Peyer's patch (tissue), 4 donors: ENCODE measurements around the gene L3MBTL4. TPM values are rescaled to one million over a fixed set of nuclear protein-coding genes. Genes with fewer than 3 reads are reported as not detected.

Source experiments
- DNase-seq, 3 donors: peaks; one replicate each; pipeline ENCODE4 v3.0.0-alpha.2; 2017 to 2019
- H3K27ac ChIP-seq, 4 donors: fragments of 200-600 bp; sonication (generic); one replicate each; pipeline ENCODE4 v1.5.1; 2016 to 2019
- H3K27me3 ChIP-seq, 2 donors: fragments of 200-600 bp; sonication (generic); one replicate each; pipeline ENCODE4 v1.5.1; 2019
- H3K36me3 ChIP-seq, 3 donors: fragments of 200-600 bp; sonication (generic); one replicate each; pipeline ENCODE4 v1.5.1; 2016 to 2019
- H3K4me1 ChIP-seq, 4 donors: fragments of 200-600 bp; sonication (generic); one replicate each; pipeline ENCODE4 v1.5.1; 2016 to 2019
- H3K4me3 ChIP-seq, 4 donors: fragments of 200-600 bp; sonication (generic); 1 replicate in 3 of 4; 2 replicates in 1 of 4; pipeline ENCODE4 v1.5.1; 2016 to 2019; ENCODE audit warnings: mild to moderate bottlenecking in 1 of 4
- H3K9me3 ChIP-seq, 4 donors: fragments of 200-600 bp; sonication (generic); one replicate each; pipeline ENCODE4 v1.5.1; 2016 to 2019; ENCODE audit warnings: mild to moderate bottlenecking in 1 of 4
- POLR2A ChIP-seq, 2 donors: fragments of 450-650 bp; IDR thresholded peaks; one replicate each; pipeline ENCODE4 v1.5.1; 2017; ENCODE audit warnings: antibody characterized with exemption in 2 of 2, mild to moderate bottlenecking in 2 of 2, moderate library complexity in 2 of 2
- total RNA-seq, 4 donors: library from RNA; depleted of rRNA; stranded (reverse); fragments of >200 nt; gene quantifications; one replicate each; pipeline ENCODE4 v1.1.0, GENCODE V29; 2016
- TF ChIP-seq, protein P1 (sequence below), 6 experiments: fragments of 450-650 bp in 4 of 6; fragments of 200-600 bp in 2 of 6; sonication (generic) in 1 of 6; IDR thresholded peaks; one replicate each; pipeline ENCODE4 v1.5.1; 2017 to 2019; ENCODE audit warnings: antibody characterized with exemption in 6 of 6, mild to moderate bottlenecking in 3 of 6, moderate library complexity in 1 of 6

Gene L3MBTL4
- total RNA-seq, 4 donors from 2014 or later, result 6.5 to 25.6 (median 13.7) TPM

DNA sequence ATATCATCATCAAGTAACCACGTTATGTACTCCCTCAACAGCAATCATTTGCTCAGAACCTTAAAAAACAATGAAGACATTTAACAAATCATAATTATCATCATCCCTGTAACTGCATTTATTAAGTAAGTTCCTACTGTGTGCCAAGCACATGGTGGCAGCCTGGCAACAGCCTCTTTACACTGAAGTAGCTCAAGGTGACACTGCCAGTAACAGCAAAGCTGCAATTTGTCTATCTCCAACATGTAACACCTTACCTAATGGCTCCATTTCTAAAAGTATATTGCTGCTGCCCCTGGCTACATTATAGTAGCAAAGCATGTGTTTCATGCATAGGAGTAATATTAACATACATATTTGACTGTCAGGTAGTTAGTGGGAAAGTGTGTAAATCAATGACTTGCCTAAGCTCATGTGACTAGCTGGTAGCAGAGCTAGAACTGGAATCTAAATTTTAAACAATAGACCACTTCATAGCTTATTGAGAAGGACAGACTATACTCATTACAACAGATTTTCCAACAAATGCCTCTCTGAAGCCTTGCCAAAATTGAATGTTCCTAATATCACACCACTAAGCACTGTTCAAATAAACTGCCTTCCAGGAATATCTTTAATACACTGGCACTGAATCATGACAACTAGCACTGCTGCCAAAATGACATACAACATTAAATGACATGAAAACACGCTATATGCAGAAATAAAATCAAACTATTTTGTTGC, 86.7 kb downstream of the L3MBTL4 start:
- Histone ChIP-seq H3K9me3 (peaks cover 0 to 12% (median 5%) of the 10 kb centered on the region in 4 donors), H3K4me1 (no peaks in the 10 kb centered on the region), H3K4me3 (no peak overlapping the region), H3K36me3 (no peaks in the 10 kb centered on the region), H3K27me3 (no peaks in the 10 kb centered on the region), H3K27ac (no peak overlapping the region)
- TF ChIP-seq, protein P1, sequence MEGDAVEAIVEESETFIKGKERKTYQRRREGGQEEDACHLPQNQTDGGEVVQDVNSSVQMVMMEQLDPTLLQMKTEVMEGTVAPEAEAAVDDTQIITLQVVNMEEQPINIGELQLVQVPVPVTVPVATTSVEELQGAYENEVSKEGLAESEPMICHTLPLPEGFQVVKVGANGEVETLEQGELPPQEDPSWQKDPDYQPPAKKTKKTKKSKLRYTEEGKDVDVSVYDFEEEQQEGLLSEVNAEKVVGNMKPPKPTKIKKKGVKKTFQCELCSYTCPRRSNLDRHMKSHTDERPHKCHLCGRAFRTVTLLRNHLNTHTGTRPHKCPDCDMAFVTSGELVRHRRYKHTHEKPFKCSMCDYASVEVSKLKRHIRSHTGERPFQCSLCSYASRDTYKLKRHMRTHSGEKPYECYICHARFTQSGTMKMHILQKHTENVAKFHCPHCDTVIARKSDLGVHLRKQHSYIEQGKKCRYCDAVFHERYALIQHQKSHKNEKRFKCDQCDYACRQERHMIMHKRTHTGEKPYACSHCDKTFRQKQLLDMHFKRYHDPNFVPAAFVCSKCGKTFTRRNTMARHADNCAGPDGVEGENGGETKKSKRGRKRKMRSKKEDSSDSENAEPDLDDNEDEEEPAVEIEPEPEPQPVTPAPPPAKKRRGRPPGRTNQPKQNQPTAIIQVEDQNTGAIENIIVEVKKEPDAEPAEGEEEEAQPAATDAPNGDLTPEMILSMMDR (IDR thresholded peaks at IDR 0.05), result no peak
- no peak for TF ChIP-seq POLR2A (IDR thresholded peaks at IDR 0.05)
- DNase-seq, result no peak

DNA sequence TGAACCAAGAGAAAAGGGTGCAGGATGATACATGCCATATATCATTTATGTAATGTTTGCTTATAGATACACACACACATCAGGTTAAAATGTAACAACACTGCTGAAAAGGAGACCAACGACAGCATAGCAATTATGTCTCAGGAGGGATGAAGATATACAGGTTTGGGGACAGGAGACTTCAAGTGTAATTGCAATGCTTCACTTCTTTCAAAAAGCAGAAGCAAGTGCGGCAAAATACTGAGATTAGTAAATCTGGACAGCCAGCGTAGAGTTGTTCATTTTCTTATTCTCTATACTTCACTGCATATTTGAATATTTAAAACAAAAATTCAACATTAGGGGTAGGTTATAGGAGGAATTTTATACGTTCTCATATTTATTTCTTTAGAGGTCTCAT, 87.2 kb downstream of the L3MBTL4 start:
- no peak for DNase-seq
- Histone ChIP-seq H3K36me3 (no peaks in the 10 kb centered on the region), H3K9me3 (peaks cover 0 to 12% (median 5%) of the 10 kb centered on the region in 4 donors), H3K4me1 (no peaks in the 10 kb centered on the region), H3K27ac (no peak overlapping the region), H3K27me3 (no peaks in the 10 kb centered on the region), H3K4me3 (no peak overlapping the region)
- TF ChIP-seq POLR2A (IDR thresholded peaks at IDR 0.05), result no peak
- TF ChIP-seq, protein P1 (IDR thresholded peaks at IDR 0.05), result no peak

DNA sequence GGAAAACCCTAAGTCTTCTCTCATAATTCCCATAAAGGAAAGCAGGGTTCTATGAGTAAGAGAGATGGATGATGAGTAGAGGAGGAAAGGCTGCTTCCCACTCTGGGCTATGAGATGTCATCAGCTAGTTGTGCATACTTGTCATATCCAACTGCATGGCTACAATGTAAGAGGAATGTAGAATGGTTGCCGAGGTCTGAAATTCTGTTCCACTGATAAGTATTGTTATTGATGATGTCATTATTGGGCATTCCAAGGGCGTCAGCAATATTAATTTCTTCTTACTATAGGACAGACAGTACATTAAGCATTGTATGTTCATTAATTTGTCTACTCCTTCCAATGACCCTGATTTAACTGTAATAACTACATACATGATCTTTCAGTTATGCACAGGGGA, 88.1 kb downstream of the L3MBTL4 start:
- no peaks in the 10 kb centered on the region for H3K27me3 ChIP-seq

DNA sequence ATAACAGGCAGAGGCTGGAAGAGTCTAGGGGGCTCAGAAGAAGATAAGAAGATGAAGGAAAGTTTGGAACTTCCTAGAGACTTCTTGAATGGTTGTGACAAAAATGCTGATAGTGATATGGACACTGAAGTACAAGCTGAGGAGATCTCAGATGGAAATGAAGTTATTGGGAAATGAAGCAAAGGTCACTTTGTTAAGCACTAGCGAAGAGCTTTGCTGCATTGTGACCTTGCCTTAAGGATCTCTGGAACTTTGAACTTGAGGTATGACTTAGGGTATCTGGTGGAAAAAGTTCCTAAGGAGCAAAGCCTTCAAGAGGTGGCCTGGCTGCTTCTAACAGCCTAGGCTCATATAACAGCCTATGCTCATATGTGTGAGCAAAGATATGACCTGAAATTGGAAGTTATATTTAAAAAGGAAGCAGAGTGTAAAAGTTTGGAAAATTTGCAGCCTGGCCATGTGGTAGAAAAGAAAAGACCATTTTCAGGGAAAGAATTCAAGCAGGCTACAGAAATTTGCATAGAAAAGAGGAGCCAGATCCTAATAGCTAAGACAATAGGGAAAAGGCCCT, 91.3 kb downstream of the L3MBTL4 start:
- Histone ChIP-seq H3K4me3 (no peak overlapping the region), H3K9me3 (peaks cover 0 to 12% (median 5%) of the 10 kb centered on the region in 4 donors), H3K27me3 (no peaks in the 10 kb centered on the region), H3K36me3 (no peaks in the 10 kb centered on the region), H3K4me1 (no peaks in the 10 kb centered on the region), H3K27ac (no peak overlapping the region)
- no peak for DNase-seq
- TF ChIP-seq, protein P1 (IDR thresholded peaks at IDR 0.05), result no peak
- TF ChIP-seq POLR2A (IDR thresholded peaks at IDR 0.05), result no peak

More for the DNA sequence above, 88.1 kb downstream of the L3MBTL4 start:
- no peak for DNase-seq
- no peaks in the 10 kb centered on the region for H3K36me3 ChIP-seq
- H3K4me3 ChIP-seq, result no peak overlapping the region
- no peak overlapping the region for H3K27ac ChIP-seq
- H3K4me1 ChIP-seq, result no peaks in the 10 kb centered on the region
- TF ChIP-seq, protein P1 (IDR thresholded peaks at IDR 0.05), result no peak
- no peak for TF ChIP-seq POLR2A (IDR thresholded peaks at IDR 0.05)
- H3K9me3 ChIP-seq, result peaks cover 0 to 12% (median 5%) of the 10 kb centered on the region in 4 donors

DNA sequence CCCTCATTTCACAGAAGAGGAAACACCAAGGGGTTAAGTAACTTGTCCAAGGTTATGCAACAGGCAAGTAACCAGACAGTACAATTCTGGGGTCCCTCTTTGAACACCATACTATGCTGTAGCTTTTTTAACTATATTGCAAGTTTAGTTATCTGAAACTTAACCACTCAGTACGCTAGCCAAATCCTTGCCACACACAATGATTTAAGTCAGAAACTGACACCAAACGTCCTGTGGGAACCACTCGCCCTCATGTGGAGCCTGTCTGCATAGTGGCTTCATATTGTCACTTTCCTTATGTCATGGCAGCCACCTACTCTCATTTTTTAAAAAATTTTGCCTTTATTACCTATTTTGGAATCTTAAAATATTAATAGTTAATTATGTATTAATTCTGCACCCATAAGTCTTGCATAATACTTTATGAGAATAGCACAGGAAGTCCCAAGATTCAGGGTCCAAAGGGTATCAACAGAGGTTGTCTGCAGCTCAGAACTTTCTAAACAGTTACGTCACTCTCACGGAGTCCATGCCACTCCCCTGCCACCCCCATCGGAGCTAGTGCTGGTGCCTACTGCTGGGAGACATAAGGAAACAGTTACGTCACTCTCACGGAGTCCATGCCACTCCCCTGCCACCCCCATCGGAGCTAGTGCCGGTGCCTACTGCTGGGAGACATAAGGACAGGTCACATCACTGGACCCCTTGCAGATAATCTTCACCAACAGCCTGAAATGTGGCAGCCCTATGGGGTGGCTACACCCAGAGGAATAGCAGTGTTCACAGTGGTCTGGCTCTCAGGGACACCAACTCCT, 99.0 kb downstream of the L3MBTL4 start:
- peaks cover 0 to 3% (median 0%) of the 10 kb centered on the region in 4 donors for H3K9me3 ChIP-seq
- no peaks in the 10 kb centered on the region for H3K36me3 ChIP-seq
- peak overlapping the region in 1 of 4 donors; percentile 48 for H3K27ac ChIP-seq
- no peaks in the 10 kb centered on the region for H3K4me1 ChIP-seq
- H3K4me3 ChIP-seq, result peak overlapping the region in 1 of 4 donors; percentile 10
- TF ChIP-seq, protein P1 (IDR thresholded peaks at IDR 0.05), result peak in 2 of 6 experiments; percentile 2 to 6
- no peak for TF ChIP-seq POLR2A (IDR thresholded peaks at IDR 0.05)
- DNase-seq, result peak in 2 of 3 donors; percentile 74 to 86
- H3K27me3 ChIP-seq, result no peaks in the 10 kb centered on the region
